Small intestine (tissue), 7 donors: ENCODE results near the gene CCDC112. TPM values are rescaled to one million over a fixed set of nuclear protein-coding genes. Genes with fewer than 3 reads are reported as not detected.
A peak's percentile ranks its signal among the peaks of the same experiment; 100 is the strongest.

ENCODE experiments used
- DNase-seq, 2 donors: peaks; one replicate each; pipeline versions ENCODE4 v3.0.0 to v3.0.0-alpha.2; 2013
- FAIRE-seq: peaks from 2 replicates; lab custom pipeline; 2012; peaks lifted over from hg19 to GRCh38; lab: Jason Lieb, UNC
- H3K27ac ChIP-seq, 3 donors: one replicate each; pipeline ENCODE4 v1.5.1; 2013; ENCODE audit warnings: low read length in 2 of 3, mild to moderate bottlenecking in 2 of 3, control low read depth in 1 of 3, inconsistent platforms in 1 of 3, low read depth in 1 of 3, moderate library complexity in 1 of 3
- H3K27me3 ChIP-seq, 3 donors: one replicate each; pipeline ENCODE4 v1.6.1; 2013; ENCODE audit warnings: low read length in 3 of 3, inconsistent platforms in 1 of 3; ENCODE audit not compliant: control insufficient read depth in 3 of 3, insufficient read depth in 3 of 3
- H3K36me3 ChIP-seq, 3 donors: one replicate each; pipeline ENCODE4 v1.6.1; 2013; ENCODE audit warnings: low read length in 3 of 3, inconsistent platforms in 1 of 3, low read depth in 1 of 3, mild to moderate bottlenecking in 1 of 3, moderate library complexity in 1 of 3; ENCODE audit not compliant: control insufficient read depth in 3 of 3, insufficient read depth in 2 of 3
- H3K4me1 ChIP-seq, 3 donors: one replicate each; pipeline ENCODE4 v1.6.1; 2013; ENCODE audit warnings: low read length in 2 of 3, inconsistent platforms in 1 of 3, low read depth in 1 of 3, mild to moderate bottlenecking in 1 of 3, moderate library complexity in 1 of 3; ENCODE audit not compliant: control insufficient read depth in 3 of 3, insufficient read depth in 2 of 3
- H3K4me3 ChIP-seq, 3 donors: one replicate each; pipeline ENCODE4 v1.5.1; 2013; ENCODE audit warnings: low read length in 3 of 3, control low read depth in 1 of 3, inconsistent platforms in 1 of 3, low read depth in 1 of 3, mild to moderate bottlenecking in 1 of 3, moderate library complexity in 1 of 3
- H3K9me3 ChIP-seq, 2 donors: one replicate each; pipeline ENCODE4 v1.6.1; 2013; ENCODE audit warnings: low read depth in 1 of 2, low read length in 1 of 2; ENCODE audit not compliant: control insufficient read depth in 2 of 2, insufficient read depth in 1 of 2
- WGBS, 3 donors: extraction: QIAGEN DNeasy Blood & Tissue Kit; methylation state at CpG; one replicate each; pipeline ENCODE4 v1.1.7; 2013; 5-methylcytosine and 5-hydroxymethylcytosine counted together
- polyA plus RNA-seq, 4 donors: library from polyadenylated mRNA; stranded (reverse) in 3 of 4; unstranded in 1 of 4; fragments of 200-250 nt in 3 of 4; fragments of 120-200 nt in 1 of 4; gene quantifications; one replicate each; pipeline versions ENCODE4 v1.2.1 to v1.2.3, GENCODE V29; 2013
- donor health status: healthy with polysubstance abuse.
- donor health status: control.
- donor health status: control.
- donor health status: Bipolar disorder and iron deficiency.
- donor health status: healthy.

CCDC112 gene
- polyA plus RNA-seq, 4 donors = 4.2 to 7.8 (median 6.0) TPM

DNA sequence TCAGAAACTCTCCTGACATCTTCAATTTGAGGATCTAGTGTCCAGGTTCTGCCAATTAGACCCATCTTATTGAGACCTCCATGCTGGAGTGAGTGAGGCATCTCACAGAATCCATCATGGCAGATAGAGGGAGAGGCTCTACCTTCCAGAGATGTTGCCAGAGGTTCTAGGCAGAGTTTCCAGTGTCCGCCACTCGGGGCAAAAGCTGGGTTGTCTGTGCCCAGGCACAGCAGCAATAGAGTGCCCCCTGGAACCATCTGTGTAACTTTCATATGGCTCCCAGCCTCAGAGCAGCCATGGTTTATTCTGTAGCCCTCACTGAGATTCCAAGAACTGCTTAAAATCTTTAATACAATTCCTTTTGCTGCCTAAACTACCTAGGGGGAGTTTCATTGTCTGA is 16.6 kb upstream of the CCDC112 start:
- H3K27ac ChIP-seq = no peak overlapping the region
- no peaks in the 10 kb centered on the region for H3K36me3 ChIP-seq
- no peak for DNase-seq
- H3K9me3 ChIP-seq = no peaks in the 10 kb centered on the region
- no peak overlapping the region for H3K4me3 ChIP-seq
- no peak for FAIRE-seq
- no peaks in the 10 kb centered on the region for H3K27me3 ChIP-seq
- 83 to 93% (median 87%) methylated on average over 2 of the region's 2 CpGs for WGBS, 3 donors
- H3K4me1 ChIP-seq = no peaks in the 10 kb centered on the region

DNA sequence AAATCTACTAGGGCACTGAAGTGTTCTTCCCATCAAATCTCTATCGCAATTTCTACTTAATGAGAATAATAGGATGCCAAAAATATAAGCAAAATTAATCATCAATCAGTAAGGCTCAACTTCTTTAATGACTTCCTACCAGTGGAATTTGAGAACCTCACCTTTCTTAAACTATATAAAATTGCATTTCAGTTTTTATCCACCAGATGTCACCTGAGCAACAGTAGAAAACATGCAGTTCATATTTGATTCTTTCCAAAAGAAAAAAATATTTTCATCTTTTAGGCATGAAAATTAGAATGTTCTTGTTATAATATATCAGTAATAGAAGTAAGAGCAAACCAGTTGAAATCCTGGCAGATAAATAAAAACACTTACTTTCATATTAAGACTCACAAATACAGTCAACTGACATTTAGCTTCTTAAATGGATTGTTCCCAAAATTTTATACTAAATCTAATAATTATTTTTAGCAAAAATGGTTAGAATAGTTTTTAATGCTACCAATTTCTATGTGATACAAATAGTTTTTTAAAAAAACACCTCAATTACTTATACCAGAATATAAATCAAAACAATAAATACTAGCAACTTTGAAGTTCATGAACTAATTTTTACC is 13.4 kb upstream of the CCDC112 start:
- no peak overlapping the region for H3K4me3 ChIP-seq
- H3K27me3 ChIP-seq = no peaks in the 10 kb centered on the region
- 4 to 10% (median 6%) methylated on average over 1 of the region's 1 CpG for WGBS, 3 donors
- H3K9me3 ChIP-seq = no peaks in the 10 kb centered on the region
- H3K27ac ChIP-seq = no peak overlapping the region
- peak; percentile 52 to 63 for DNase-seq
- no peaks in the 10 kb centered on the region for H3K36me3 ChIP-seq
- peak; percentile 97 for FAIRE-seq
- H3K4me1 ChIP-seq = peaks cover 0 to 4% (median 0%) of the 10 kb centered on the region in 3 donors

DNA sequence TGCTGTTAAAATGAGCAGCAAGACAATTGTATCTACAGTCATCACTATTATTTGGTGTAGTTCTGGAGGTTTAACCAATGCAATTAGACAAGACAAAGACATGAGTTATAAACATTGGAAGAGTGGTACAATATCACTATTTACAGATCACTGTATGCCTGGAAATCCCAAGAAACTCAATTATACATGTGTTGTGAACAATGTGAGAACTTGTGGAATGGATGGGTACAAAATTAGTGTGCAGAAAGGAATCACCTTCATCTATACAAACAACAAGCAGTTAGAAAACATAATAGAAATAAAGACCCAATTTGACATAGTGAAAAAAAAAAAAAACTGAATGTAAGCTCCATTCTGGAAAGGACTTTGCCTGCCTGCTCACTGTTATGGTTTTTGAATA is 12.4 kb upstream of the CCDC112 start:
- no peak for DNase-seq
- Histone ChIP-seq H3K9me3 (no peaks in the 10 kb centered on the region), H3K27me3 (no peaks in the 10 kb centered on the region), H3K36me3 (no peaks in the 10 kb centered on the region), H3K27ac (no peak overlapping the region), H3K4me1 (peaks cover 0 to 4% (median 0%) of the 10 kb centered on the region in 3 donors), H3K4me3 (no peak overlapping the region)
- no peak for FAIRE-seq

DNA sequence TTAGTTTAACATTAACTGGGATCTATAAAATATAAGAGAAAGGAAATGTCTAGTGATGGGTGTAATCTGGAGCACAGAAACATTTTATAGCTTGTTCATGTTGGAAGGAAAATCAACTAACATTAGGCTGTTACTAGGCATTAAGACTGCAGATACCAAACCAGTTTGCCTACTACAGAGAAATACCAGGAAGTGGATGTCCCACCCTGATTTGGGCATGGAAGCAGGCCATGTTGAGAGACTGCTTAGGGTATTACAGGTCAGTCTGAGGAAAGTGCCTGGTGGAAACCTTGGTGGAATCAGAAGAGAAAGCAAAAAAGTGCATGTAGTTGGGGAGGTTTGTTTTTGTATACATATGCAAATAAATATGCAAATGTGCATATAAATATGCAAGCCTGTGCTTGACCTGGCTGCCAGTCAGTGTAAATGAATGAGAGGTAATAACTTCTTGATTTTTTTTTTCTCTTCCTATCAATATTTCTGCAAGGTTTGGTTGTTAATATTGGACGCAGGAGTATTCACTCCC is 9.6 kb upstream of the CCDC112 start:
- Histone ChIP-seq H3K4me3 (no peak overlapping the region), H3K27me3 (no peaks in the 10 kb centered on the region), H3K27ac (peak overlapping the region in 2 of 3 donors; percentile 0 to 45), H3K36me3 (no peaks in the 10 kb centered on the region), H3K9me3 (no peaks in the 10 kb centered on the region), H3K4me1 (peaks cover 0 to 4% (median 0%) of the 10 kb centered on the region in 3 donors)
- 24 to 70% (median 38%) methylated on average over 1 of the region's 1 CpG for WGBS, 3 donors
- peak; percentile 48 to 85 for DNase-seq
- FAIRE-seq = no peak

DNA sequence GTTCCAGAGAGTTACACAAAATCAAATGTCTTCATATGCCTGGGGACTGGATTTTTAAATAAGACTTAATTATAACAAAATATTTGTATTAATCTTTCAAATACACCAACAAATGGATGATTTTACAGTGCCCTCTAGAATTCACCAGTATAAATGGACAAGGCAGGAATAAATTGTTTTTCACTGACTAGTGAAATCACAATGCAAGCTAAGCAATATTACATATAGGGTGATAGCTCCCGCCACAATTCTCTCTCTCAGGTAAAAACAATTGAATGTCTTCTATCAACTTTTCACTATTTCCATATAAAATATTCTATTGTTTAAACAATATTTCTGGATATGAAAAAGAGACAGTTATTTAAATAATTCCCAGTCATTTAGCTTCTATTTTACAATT is 8.0 kb upstream of the CCDC112 start:
- WGBS, 3 donors = 91 to 96% (median 91%) methylated on average over 1 of the region's 1 CpG
- Histone ChIP-seq H3K4me3 (no peak overlapping the region), H3K27ac (no peak overlapping the region), H3K4me1 (peaks cover 0 to 4% (median 0%) of the 10 kb centered on the region in 3 donors), H3K27me3 (no peaks in the 10 kb centered on the region), H3K36me3 (no peaks in the 10 kb centered on the region), H3K9me3 (no peaks in the 10 kb centered on the region)
- DNase-seq (no peak), FAIRE-seq (no peak)

DNA sequence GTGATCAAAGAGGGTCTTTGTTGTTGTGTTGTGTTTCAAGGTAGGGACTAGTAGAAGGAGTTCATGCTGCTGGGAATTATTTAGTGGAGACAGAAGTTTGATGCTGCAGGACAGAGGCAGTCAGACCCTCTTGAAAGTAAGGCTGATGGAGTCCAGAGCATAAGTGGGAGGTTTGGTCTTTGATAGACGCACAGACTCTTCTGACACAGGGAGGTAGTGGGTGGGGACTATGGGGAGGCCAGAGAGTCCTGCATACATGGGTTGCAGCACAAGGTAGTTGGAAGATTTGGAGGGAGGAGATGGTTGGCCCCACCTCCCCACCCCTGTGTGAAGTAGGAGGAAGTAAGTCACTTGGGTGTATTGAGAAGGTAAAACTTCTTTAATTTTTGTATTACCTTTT is 2.4 kb upstream of the CCDC112 start:
- FAIRE-seq = no peak
- WGBS, 3 donors = 65 to 88% (median 67%) methylated on average over 1 of the region's 1 CpG

DNA sequence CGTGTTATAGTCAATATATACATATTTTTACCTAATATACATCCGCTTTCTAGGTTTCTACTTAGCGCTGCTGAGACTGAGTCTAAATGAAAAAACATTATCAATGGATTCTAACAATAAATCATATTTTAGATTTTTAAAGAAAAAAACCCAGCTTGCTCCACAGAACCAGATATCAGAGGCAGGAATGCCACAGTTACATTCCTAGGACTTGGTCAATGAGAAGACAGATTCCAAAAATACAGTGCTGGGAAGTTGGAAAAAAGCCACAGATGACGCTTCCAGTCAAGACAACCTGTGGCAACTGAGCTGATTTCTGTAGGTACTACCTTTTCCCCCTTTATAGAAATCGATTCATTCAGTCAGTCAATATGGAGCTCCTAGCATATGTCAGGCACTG is 577 bp upstream of the CCDC112 start:
- FAIRE-seq (no peak), DNase-seq (no peak)
- Histone ChIP-seq H3K27me3 (no peaks in the 10 kb centered on the region), H3K36me3 (no peaks in the 10 kb centered on the region), H3K4me3 (no peak overlapping the region), H3K9me3 (peaks cover 0 to 5% of the 10 kb centered on the region in 2 donors), H3K4me1 (peaks cover 2 to 6% (median 2%) of the 10 kb centered on the region in 3 donors), H3K27ac (no peak overlapping the region)
- 32 to 55% (median 36%) methylated on average over 5 of the region's 5 CpGs for WGBS, 3 donors

More for the DNA sequence above, 2.4 kb upstream of the CCDC112 start:
- H3K27ac ChIP-seq = no peak overlapping the region
- H3K9me3 ChIP-seq = no peaks in the 10 kb centered on the region
- peaks cover 2 to 6% (median 2%) of the 10 kb centered on the region in 3 donors for H3K4me1 ChIP-seq
- no peaks in the 10 kb centered on the region for H3K36me3 ChIP-seq
- no peak for DNase-seq
- H3K4me3 ChIP-seq = no peak overlapping the region
- no peaks in the 10 kb centered on the region for H3K27me3 ChIP-seq

DNA sequence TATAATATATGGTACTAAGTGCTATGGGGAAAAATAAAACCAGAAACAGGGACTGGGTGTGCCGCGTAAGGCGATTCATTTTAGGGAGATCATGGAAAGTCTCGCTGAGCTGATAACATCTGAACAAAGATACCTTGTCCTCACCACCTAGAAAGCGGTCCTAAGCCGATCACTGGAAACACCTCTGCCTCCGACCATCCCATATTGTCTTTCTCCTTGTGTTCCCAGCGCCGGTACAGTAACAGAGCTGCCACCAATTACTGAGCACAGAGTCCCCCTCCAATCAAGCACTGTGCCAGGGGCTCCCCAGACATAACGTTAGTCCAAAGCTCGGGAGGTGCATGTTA is 704 bp downstream of the CCDC112 start:
- Histone ChIP-seq H3K9me3 (peaks cover 0 to 5% of the 10 kb centered on the region in 2 donors), H3K4me3 (peak overlapping the region; percentile 57 to 73 (median 65)), H3K36me3 (no peaks in the 10 kb centered on the region), H3K27me3 (no peaks in the 10 kb centered on the region), H3K27ac (peak overlapping the region in 2 of 3 donors; percentile 5 to 86), H3K4me1 (peaks cover 2 to 6% (median 2%) of the 10 kb centered on the region in 3 donors)
- no peak for DNase-seq
- WGBS, 3 donors = 4 to 22% (median 16%) methylated on average over 11 of the region's 11 CpGs
- no peak for FAIRE-seq

DNA sequence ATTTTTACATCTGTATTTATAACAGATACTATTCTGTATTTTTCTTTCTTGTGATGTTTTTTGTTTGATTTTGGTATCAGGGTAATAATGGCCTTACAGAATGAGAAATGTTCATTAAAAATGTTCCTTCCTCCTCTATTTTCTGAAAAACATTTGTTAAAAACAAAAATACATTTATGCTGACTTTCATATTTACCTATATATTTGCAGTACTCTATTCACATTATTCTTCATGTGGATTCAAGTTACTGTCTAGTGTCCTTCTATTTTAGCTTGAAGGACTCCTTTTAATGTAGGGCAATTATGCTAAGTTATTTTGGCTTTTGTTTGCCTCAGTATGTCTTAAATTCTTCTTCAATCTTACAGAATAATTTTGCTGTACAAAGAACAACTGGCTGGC is 5.1 kb downstream of the CCDC112 start:
- peaks cover 0 to 5% of the 10 kb centered on the region in 2 donors for H3K9me3 ChIP-seq
- H3K27ac ChIP-seq = no peak overlapping the region
- H3K36me3 ChIP-seq = no peaks in the 10 kb centered on the region
- H3K4me1 ChIP-seq = peaks cover 0 to 6% (median 2%) of the 10 kb centered on the region in 3 donors
- DNase-seq = no peak
- H3K27me3 ChIP-seq = no peaks in the 10 kb centered on the region
- no peak overlapping the region for H3K4me3 ChIP-seq
- no peak for FAIRE-seq
